Caki2 (cell line): ENCODE measurements around the gene TRPM3. TPM values are rescaled to one million over a fixed set of nuclear protein-coding genes. Genes with fewer than 3 reads are reported as not detected.

Experiments
- DNase-seq: peaks from one replicate; pipeline ENCODE4 v3.0.0-alpha.2; 2015; ENCODE audit warnings: low read depth
- in situ Hi-C: cut with HindIII; loops from 2 replicates; pipeline ENCODE4 v1.10.0; 2016; ENCODE audit warnings: low sequenced_read_pairs, low pct_unique_long_range_greater_than_20kb, mixed read lengths
- total RNA-seq: library from RNA; depleted of rRNA; stranded (reverse); fragments of >200 nt; shearing (Covaris generic); gene quantifications from 2 replicates; pipeline ENCODE4 v1.2.3, GENCODE V29; 2014; ENCODE audit warnings: low replicate concordance

TRPM3 gene
- total RNA-seq, 1 experiment from 2014 or later, result 0.37 TPM

DNA sequence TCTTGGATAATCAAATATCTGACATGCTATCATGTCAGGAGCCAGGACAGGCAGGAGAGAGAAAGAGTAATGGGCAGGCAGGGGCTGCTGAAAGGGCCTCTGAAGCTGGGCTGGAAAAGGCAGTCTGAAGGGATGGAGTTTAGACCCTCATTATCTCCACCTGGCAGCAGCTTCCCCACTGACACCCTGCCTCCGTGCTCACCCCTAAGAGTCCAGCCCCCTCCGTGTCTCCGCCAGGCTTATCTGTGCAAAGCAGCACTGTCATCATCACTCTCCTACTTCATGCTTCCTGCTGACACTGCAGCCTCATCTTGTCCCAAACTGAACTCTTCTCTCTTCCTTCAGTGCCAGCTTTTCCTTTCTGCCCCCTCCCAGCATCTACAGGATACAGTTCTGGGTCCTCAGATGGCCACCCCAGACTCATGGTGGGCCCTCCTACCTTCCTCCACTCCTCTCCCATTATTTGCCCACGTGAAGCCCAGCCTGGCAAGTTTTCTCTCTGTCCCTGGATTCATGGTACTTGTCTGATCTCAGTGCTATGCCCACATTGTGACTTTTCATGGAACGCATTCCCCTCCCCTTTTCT lies 636.1 kb downstream of the TRPM3 start:
- DNase-seq, result no peak
- in situ Hi-C loops, result no loop called here

DNA sequence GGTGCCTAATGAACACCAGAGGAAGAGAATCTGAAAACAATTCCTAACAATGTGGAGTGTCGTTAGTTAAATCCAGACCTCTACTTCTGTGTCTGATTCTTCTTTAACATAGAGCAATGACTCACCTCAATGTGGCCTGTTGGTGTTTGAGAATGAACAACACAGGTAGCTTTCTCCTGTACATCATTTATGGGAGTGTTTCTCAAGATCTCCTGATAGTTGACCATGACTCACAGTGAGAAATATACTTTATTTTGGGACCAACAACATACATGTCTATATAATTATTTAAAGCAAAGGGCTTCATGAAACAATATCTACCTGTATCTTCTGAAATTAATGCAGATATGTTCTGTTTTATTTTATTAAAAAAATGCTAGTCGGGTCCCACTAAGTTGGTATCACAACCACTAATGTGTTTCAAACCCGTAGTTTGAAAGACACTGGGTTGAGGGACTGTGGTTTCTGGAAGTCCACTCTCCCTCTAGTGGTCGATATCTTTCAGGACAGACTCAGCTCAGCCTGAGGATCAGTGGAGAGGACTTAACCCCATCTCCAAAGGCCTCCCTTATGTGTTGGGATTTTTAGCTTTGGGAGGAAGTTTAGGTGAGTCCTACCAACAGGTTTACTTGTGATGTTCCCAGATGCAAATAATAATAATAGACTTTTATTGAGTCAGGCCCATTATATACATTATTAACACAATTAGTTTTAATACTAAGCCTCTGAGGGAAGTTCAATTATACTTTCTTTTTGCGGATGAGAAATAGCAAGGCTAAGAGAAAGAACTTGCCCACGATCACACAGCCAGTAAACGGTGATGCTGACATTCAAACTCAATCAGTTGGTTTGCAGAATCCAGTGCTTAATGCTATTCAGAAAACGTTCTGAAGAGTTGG lies 636.9 kb downstream of the TRPM3 start:
- in situ Hi-C loops, result no loop called here
- DNase-seq, result peak; percentile 10

DNA sequence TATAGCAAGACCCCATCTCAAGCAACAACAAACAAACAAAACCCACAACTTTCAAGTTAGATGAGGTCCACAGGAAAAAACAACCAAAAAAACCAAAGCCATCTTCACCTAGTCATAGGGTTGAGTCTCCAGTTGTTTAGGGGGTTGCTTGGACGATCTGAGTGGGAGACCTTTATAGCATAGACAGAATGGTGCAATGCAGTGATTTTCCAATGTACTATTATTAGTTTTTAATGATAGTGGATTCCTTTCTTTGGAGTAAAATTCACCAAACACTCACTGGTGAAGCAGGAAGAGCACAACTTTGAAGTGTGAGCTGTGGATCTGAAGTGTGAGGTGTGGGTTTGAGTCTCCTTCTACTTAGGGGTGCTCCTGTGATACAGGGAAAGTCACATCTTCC lies 640.0 kb downstream of the TRPM3 start:
- DNase-seq, result no peak
- in situ Hi-C loops, result no loop called here

DNA sequence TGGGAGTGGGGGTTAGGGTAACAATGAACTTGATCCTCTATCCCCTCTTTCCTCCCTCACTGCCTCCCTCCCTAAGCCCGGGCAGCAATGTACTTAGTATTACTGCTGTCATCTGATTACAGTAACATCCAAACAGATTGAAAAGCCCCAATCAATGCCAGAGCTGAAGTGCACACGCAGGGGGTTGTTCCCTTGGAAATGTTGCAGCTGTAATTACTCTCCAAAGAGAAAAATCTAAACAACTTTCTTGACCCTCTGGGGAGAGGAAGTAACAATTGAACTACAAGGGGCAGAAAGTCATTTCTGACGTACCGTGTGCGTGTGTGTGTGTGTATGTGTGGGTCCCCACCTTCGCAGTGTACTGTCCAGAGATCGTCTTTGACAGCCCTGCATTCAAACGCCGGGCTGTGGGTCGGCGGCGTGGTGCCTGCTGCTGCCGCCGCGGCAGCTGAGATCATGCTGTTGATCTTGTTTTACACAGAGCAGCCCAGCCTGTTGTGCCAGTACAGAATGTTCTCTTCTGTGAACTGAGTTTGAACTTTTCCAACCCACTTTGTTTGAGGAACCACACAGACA lies 640.9 kb downstream of the TRPM3 start:
- in situ Hi-C loops, result no loop called here
- no peak for DNase-seq

GRCh38 chr9:70479880-70480291 lies 641.5 kb downstream of the TRPM3 start:
- in situ Hi-C loops, result no loop called here
- no peak for DNase-seq
